GM18508 (cell line): ENCODE results near the gene OR8K5.
"Not testable (repeated sequence)": the region's sequence is repeated elsewhere in the genome, so short reads cannot be mapped to it uniquely, and the experiment has no call there.

Source experiments
- ATAC-seq: cut with Tn5 transposase; IDR thresholded peaks from one replicate; pipeline ENCODE4 v1.9.1; 2021; ENCODE audit warnings: moderate number of reproducible peaks; ENCODE audit not compliant: insufficient read depth, unreplicated experiment

The OR8K5 gene, protein sequence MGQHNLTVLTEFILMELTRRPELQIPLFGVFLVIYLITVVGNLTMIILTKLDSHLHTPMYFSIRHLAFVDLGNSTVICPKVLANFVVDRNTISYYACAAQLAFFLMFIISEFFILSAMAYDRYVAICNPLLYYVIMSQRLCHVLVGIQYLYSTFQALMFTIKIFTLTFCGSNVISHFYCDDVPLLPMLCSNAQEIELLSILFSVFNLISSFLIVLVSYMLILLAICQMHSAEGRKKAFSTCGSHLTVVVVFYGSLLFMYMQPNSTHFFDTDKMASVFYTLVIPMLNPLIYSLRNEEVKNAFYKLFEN

DNA sequence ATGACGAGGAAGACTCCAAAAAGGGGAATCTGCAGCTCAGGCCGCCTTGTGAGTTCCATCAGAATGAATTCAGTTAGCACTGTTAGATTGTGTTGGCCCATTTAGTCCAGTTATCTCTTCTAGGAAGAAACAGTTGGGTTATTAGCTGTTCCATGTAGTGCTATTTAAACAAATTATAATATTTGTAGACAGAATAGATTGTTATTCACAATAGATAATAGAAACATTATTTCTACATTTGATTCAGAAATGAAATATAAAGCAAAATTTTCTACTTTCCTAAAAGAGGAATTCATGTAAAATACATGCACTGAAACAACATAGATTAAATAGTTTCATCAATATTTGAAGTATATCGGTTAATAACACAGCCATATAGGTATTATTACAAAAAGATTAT lies at the start of gene OR8K5:
Gene OR8K5, minus strand, starts transcription at position 101 of the 400 bp plus-strand sequence. Its CDS starts 0 bp downstream, at position 101.
- ATAC-seq = no peak

DNA sequence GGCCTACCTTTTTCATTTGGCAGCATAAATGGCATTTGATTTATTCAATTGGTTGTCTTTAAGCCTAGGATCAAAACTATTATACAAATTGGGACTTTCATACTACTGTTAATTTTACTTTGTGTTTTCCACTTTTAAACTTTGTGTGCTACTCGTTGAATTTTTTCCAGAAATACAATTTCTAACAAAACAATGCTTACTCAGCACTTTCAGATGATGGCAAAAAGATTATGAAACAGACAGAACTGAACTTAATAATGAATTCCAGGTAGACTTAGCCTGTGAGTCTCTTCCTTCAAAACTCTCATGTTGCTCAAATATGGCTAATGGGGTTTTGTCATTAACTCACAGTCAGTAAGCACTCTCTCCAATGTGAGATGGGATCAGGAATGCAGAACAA lies 47.7 kb upstream of the OR8K5 start:
- ATAC-seq = no peak

DNA sequence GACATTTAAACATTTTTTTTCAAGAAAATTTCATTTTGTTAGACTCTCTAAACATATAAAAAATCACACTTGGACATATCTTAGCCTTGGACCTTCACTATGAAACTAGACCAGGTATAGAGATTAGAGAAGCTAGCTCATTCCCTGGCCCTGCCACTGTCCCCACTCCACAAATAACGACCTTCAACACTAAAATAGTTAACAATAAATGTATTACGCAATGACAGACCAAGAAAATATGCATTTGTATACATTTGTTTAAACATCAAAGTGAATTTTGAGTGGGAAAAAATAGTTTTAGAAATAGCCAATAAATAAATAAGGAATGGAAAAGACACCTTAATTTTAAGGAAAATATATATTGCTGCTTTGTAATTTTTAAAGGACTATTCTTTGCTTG lies 37.2 kb upstream of the OR8K5 start:
- no peak for ATAC-seq

DNA sequence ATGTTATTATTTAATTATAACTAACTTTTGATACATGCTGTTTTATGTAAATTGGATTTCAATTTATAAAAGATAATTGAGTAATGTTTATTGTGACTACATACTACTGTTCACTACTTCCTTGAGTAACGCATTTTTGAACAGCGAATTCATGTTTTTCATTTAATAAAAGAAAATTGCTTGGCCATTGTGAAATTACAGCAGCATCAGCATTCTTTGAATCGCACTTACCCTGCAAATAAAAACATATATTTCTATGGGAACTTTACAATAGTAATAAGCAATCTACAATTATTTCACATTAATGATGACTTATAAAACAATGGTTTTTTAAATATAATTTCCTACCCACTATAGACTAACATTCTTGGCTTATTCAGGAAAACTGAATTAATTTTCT lies 36.6 kb upstream of the OR8K5 start:
- no peak for ATAC-seq

DNA sequence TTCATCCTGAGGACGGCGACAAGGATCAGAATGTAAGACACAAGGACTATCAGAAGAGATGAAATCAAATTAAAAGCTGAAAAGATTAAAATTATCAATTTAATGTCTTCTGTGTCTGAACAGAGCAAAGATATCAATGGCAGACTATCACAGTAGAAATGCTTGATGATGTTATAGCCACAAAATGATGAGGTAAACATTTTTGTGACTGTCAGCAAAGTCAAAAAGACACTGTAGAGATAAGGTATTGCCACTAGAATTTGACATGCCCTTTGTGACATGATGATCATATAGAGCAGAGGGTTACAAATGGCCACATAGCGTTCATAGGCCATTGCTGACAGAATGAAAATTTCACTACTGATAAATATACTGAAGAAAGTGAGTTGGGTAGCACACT lies 28.5 kb upstream of the OR8K5 start:
- no peak for ATAC-seq

DNA sequence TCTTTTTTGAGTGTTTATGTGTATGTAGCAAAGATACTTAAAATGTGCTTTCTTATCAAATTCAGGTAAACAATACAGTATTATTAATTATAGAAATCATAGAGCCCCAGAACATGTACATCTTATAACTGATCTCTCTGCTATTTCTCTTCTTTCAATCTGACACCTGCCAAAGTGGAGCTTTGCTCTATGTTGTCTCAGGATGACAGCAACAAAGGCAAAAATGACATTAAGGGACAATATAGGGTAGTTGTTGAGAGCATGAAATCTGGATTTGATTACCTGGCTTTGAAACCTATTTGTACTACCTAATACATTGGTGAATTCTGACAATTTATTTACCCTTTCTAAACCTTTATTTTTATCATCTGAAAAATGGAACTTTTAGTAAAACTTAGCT lies 23.3 kb upstream of the OR8K5 start:
- no peak for ATAC-seq

DNA sequence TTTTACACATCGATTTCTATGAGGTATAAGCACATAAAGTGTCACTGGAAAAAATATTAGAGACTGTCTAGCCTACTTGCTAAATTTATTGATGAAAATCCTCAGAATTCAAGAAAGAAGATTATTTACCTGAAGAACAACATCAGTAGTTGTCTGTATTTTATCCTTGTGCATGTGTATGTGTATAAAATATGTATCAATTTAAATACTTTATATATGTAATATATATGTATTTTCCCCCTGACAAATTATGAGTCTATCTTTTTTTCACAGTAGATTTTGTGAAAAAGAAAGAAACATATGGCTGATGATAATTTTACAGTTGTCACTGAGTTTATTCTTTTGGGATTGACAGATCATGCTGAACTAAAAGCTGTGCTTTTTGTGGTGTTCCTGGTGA lies 16.2 kb upstream of the OR8K5 start, which contains the start of gene OR5J2:
Gene OR5J2, plus strand, starts transcription at position 301 of the 400 bp plus-strand sequence. Its CDS starts 0 bp downstream, at position 301.
- ATAC-seq = no peak

DNA sequence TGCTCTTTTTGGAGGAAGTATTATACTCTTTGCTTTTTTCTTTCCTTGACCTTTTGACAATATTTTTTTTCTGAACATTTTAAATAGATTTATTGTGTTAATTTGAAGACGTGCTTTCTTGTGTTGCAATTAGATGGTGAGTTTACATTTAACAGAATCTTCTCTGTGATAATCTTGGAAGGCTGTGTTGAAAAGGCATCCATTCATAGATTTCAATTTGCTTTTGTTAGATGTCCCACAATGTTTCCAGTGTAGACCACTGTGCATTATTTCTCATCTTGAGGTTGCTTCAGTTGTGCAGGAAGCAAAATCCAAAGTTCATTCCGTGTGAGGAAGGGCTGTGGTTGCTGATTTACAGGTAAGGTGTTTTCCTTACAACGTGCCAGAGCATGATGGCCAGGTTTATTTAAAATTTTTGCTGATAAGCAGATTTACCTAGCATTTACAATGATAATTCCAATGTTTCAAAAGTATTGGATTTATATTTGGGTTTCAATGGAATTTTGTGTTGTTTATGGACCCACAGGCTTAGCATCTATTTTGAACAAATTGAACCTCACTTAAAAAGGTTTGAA lies 12.2 kb upstream of the OR8K5 start:
- no peak for ATAC-seq

DNA sequence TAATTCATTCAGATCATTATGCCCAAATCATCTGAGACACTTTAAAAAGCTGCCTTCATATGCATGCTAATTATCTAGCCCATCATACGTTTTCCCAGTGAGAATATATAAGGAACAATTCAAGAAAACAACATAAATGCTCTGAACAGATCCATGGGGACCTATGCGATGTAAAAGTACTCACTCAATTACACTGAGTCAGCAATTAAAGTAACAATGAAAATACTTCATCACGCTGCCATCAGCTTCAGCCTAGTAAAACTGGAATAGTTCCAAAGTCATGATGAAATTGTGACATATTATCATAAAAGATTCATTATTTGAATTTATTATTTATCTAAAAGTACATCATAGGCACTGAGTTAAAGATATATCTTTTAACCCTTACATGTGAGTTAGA lies 3.7 kb upstream of the OR8K5 start:
- ATAC-seq = no peak

DNA sequence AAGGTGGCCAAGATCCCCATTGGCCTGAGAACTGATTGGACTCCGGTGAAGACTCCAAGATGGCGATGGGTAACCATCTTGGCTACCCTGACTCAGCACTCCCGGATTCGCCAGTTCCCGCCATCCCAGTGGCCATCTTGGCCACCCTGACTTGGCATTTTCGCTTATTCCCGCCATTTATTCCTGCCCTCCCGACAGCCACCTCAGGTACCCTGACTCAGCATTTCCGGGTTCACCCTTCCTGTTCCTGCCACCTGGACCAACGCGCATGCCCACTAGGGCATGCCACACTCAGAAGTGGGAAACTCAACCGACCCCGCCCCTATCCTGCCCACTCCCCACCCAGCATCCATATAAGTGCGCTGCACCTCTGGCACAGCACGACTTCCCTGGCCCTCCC lies 7.8 kb downstream of the OR8K5 start:
- ATAC-seq = no peak

DNA sequence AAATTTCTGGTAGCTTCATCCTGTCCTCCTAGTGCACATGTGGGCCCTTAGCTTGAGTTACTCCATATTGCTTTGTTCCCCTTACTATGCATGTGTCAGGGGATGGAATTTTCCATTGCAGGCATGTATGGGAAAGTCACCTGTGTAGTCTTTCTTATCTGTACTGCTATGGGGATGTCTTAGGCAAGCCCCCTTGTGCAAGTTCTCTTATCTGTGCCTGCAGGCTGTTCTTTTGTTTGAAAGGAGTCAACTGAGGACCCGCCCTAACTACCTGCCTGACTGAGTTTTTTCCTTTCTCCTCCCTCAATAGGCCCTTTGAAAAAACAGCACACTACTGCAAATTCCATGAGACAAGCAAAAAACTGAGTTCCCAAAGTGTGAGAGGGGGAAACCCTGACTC lies 8.7 kb downstream of the OR8K5 start:
- no peak for ATAC-seq

DNA sequence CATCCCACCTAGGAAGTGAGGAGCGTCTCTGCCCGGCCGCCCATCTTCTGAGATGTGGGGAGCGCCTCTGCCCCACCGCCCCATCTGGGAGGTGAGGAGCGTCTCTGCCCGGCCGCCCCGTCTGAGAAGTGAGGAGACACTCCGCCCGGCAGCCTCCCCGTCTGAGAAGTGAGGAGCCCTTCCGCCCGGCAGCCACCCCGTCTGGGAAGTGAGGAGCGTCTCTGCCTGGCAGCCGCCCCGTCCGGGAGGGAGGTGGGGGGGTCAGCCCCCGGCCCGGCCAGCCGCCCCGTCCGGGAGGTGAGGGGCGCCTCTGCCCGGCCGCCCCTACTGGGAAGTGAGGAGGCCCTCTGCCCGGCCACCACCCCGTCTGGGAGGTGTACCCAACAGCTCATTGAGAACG lies 16.4 kb downstream of the OR8K5 start:
- ATAC-seq = not testable (repeated sequence)

DNA sequence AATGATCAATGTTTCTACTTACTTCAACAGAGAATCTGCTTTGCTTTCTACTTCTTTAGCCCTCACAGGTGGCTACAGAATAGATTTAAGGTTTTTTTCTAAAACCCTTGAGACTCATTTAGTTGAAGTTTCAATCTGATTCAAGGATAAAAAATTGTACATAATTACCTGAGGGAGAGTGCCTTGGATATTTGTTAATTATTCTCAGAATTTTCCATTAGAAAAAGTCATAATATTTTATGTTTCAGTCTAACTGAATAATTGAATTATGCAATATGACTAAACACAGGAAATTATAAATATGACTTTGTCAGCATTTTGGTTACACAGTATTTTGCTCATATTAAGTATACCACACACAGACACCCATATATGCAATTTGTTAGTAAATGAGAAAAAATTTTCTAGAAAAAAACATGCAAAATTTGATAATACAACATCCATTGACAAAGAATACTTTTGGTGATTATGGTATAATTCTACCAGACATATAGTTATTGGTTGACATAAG lies 19.9 kb downstream of the OR8K5 start, which contains the start of gene OR8J3:
Gene OR8J3, minus strand, starts transcription at position 51 of the 511 bp plus-strand sequence. CDS start 2,483 bp downstream, outside the sequence.
- ATAC-seq = no peak

DNA sequence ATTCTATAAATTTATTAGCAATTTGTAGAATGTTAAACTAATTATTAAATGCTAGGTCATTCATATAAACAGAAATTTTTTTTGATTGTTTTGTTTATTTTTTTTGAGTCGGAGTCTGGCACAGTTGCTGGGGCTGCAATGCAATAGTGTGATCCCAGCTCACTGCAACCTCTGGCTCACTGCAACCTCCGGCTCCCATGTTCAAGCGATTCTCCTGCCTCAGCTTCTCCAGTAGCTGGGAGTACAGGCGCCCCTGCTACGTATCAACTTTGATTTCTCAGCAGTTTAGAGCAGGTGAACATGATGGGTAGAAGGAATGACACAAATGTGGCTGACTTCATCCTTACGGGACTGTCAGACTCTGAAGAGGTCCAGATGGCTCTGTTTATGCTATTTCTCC lies 38.0 kb downstream of the OR8K5 start, which contains the start of gene OR8H3:
Gene OR8H3, plus strand, starts transcription at position 301 of the 400 bp plus-strand sequence. Its CDS starts 0 bp downstream, at position 301.
- ATAC-seq = no peak
